Stimulated activated CD4-positive, alpha-beta T cell treated with anti-CD3 and anti-CD28 coated beads, Interleukin-12 subunit alpha, Interleukin-12 subunit beta, amount 100 ng/mL, for 24 hours (primary cell): Measurements from ENCODE around the gene SRR.
A peak's percentile ranks its signal among the peaks of the same experiment; 100 is the strongest.
"Not testable (repeated sequence)": the region's sequence is repeated elsewhere in the genome, so short reads cannot be mapped to it uniquely, and the experiment has no call there.

Experiments
- DNase-seq, 2 experiments: peaks; one replicate each; pipeline ENCODE4 v3.0.0-alpha.2; 2020; ENCODE audit warnings: low read depth in 2 of 2

The SRR gene

DNA sequence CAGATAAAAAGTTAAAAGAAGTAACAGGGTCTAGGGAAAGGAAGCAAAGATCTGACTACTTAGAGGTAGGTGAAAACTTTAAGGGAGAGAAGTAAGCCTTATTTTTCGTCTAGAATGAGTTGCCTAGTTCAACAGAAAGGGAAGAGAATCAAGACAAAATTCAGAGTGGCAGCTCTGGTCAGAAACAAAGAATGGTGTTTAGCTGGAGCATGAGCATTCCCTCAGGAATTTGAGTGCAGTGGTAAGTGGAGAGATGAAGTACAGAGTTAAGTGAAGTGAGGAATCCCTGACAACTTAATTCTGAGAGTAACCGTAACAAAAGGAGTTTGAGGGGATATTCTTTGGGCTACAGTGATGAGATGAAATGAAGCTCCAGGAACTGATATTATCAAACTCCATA is 11.7 kb upstream of the SRR start:
- DNase-seq, result no peak

GRCh38 chr17:2295575-2295974 is 8.2 kb upstream of the SRR start:
- DNase-seq, result no peak

GRCh38 chr17:2297023-2297422 is 6.7 kb upstream of the SRR start:
- no peak for DNase-seq

GRCh38 chr17:2299136-2299535 is 4.6 kb upstream of the SRR start:
- no peak for DNase-seq

DNA sequence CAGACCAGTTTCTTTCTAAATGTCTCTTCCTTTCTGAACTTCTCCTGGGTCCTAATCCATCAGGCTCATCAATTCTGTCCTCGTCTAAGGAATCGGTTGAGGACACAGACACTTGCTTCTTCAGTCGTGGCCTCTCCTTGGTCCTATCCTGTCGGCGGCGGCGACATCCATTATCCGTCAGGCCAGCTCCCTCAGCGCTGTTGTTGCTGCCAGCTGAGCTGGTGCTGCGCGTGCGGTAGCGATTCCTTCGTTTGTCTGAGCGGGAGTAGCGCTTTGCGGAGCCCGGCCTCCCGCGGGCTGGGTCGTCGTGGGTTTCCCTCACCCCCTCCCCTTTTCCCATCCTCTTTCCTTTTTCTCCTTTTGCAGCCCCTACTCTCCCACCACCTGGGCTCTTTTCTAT is 4.0 kb upstream of the SRR start:
- no peak for DNase-seq

DNA sequence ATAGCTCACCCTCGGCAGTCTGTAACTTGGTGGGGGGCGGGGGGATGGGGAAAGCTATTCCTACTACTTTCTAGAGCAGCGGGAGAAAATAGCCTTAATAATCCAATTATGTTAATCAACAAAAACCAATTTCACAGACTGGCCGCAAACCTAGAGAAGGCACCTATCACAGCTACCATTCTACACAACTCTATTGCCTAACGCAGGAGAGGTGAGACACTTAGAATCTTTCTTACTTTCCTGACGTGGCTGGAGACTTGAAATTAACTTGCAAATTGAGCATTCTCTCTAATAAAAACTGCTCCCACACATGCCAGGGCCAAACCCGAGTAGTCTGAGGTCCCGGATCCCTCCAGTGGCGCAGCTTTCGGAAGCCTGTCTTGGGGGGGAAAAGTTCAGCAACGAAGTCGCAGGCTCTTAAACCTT is 959 bp upstream of the SRR start:
- DNase-seq, result no peak

GRCh38 chr17:2304931-2305330 is 1.2 kb downstream of the SRR start:
- no peak for DNase-seq

GRCh38 chr17:2309338-2310154 is 5.8 kb downstream of the SRR start:
- no peak for DNase-seq

- no peak for DNase-seq
Measured at GRCh38 chr17:2312736-2313135, 9.0 kb downstream of the SRR start.

DNA sequence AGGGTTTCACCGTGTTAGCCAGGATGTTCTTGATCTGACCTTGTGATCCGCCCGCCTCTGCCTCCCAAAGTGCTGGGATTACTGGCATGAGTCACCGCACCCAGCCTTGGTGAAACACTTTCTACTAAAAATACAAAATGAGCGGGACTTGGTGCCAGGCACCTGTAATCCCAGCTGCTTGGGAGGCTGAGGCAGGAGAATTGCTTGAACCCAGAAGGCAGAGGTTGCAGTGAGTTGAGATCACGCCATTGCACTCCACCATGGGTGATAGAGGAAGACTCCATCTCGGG is 13.1 kb downstream of the SRR start:
- not testable (repeated sequence) for DNase-seq

DNA sequence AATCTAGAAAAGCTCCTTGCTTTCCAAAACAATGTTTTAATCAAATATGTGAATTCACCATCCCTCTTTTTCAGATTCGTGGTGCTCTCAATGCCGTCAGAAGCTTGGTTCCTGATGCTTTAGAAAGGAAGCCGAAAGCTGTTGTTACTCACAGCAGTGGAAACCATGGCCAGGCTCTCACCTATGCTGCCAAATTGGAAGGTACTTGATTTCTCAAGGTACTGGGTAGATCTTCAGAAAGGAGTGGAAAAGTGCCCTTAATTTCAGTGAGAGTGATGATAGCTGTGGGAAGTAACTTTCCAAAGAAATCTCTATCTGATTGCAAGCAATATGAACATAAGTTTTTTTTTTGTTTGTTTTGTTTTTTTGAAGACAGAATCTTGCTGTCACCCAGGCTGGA is 14.0 kb downstream of the SRR start:
- no peak for DNase-seq

DNA sequence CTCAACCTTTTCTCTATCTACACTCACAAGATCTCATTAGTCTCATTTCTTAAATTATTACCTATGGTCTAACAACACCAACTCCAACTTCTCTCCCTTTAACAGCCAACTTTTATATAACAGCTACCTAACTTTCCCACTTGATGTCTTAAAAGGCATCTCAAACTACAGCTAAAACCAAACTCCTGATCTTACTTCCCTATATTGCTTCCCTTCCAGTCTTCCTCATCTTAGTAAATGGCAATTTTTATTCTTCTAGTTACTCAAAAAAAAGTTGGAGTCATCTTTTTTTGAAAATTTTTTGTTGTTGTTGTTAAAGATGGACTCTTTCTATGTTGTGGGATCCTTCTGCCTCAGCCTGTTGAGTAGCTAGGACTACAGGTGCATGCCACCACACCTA is 15.3 kb downstream of the SRR start:
- no peak for DNase-seq

GRCh38 chr17:2321399-2321798 is 17.6 kb downstream of the SRR start:
- no peak for DNase-seq

- no peak for DNase-seq
Measured at GRCh38 chr17:2323629-2324314, 20.0 kb downstream of the SRR start.

DNA sequence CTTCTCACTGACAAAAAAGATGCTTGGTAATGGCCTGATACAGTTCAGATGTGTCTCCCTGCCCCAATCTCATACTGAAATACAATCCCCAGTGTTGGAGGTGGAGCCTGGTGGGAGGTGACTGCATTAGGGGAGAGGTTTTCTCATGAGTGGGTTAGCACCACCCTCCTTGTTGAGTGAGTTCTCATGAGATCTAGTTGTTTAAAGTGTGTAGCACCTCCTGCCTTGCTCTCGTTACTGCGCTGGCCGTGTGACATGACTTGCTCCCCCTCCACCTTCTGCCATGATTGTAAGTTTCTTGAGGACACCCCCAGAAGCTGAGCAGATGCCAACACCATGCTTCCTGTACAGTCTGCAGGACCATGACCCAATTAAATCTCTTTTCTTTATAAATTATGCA is 27.6 kb downstream of the SRR start:
- DNase-seq, result no peak

DNA sequence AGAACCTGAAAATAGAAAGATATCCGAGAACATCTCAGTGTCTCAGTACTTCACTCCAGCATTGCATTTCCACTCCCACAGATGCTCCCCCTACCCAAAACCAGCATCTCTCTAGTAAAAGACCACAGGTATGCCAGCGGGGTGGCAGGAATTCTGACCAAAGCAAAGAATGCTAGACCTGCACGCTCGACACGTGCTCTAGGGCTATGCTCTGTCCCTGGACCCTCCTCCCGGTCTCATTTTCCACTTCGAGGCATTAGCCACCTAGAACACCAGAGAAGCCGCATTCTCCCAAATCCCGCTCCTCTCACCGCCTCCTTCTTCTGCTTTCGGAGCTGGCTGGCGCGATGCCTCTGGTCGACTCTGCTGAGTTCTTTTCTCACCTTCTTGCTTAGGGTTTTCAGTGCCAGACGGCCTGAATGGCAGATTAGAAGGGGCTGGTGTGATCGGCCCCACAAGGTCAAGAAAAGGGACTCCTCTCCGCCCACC is 32.0 kb downstream of the SRR start:
- DNase-seq, result no peak

GRCh38 chr17:2336215-2336851 is 32.6 kb downstream of the SRR start, which contains the start of gene TSR1:
TSR1 (minus strand) TSS chr17:2336457; CDS start chr17:2336427, 30 bp downstream.
- peak; percentile 76 to 88 for DNase-seq

GRCh38 chr17:2336852-2337543 is 33.2 kb downstream of the SRR start, which contains the start of gene SGSM2:
SGSM2 (plus strand) TSS chr17:2337501; CDS start chr17:2337689, 188 bp downstream.
- DNase-seq, result peak; percentile 47 to 55

DNA sequence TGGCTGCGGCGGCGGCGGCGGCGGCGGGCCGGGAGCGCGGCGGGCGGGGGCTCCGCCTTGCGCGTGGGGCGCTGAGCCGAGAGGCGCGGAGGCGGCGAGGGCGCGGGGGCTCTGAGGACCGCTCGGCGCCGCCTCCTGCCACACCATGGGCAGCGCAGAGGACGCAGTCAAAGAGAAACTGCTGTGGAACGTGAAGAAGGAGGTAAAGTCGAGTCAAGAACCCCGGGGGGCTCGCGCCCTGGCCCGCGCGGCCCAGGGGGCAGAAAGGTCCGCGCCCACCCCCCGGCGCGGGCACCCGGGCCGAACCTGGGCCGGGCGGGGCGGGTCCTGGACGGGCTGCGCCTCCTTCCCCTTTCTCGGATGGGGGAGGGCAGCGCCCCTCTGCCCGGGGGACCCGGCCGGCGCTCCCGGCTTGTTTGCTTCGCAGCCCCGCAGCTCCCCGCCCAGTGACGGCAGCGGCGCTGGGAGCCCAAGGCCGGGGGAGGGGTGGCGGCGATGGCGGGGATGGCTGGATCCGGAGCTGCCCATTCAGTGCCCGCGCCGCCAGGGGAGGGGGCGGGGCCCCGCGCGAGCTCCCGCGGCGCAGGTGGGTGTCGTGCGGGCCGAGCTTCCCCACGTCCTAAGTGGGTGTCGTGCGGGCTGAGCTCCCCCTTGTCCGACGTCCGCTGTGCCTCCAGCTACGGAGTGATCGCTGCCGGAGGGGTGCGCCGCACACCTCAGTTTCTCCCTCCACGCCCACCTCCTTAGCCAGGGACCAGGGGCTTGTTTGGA is 34.0 kb downstream of the SRR start:
- DNase-seq, result peak; percentile 16 to 46

GRCh38 chr17:2338315-2338657 is 34.5 kb downstream of the SRR start:
- no peak for DNase-seq

DNA sequence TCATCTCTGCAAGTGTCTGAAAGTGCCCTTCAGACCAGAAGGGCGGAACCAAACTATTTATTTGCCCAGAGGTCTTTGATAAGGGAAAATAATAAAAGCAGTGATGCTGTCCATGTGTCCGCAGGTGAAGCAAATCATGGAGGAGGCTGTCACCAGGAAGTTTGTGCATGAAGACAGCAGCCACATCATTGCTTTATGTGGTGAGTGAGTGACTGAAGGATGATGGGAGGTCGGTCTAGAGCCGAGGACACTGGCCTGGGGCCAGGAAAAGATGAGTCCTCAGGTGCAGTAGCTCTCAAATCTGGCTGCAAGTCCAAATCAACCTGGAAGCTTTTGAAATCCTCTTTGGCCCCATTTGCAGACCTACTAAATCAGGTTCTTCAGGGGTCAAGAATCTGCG is 39.7 kb downstream of the SRR start:
- DNase-seq, result peak in 1 of 2 experiments; percentile 23
